ENCODE results near the gene MIER2. TPM values are rescaled to one million over a fixed set of nuclear protein-coding genes. Genes with fewer than 3 reads are reported as not detected.
"Not testable (repeated sequence)": the region's sequence is repeated elsewhere in the genome, so short reads cannot be mapped to it uniquely, and the experiment has no call there.

The MIER2 gene, protein sequence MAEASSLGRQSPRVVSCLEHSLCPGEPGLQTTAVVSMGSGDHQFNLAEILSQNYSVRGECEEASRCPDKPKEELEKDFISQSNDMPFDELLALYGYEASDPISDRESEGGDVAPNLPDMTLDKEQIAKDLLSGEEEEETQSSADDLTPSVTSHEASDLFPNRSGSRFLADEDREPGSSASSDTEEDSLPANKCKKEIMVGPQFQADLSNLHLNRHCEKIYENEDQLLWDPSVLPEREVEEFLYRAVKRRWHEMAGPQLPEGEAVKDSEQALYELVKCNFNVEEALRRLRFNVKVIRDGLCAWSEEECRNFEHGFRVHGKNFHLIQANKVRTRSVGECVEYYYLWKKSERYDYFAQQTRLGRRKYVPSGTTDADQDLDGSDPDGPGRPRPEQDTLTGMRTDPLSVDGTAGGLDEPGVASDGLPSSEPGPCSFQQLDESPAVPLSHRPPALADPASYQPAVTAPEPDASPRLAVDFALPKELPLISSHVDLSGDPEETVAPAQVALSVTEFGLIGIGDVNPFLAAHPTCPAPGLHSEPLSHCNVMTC
- total RNA-seq: 47.1 to 50.5 TPM (median 47.6 TPM) in 3 replicates

DNA sequence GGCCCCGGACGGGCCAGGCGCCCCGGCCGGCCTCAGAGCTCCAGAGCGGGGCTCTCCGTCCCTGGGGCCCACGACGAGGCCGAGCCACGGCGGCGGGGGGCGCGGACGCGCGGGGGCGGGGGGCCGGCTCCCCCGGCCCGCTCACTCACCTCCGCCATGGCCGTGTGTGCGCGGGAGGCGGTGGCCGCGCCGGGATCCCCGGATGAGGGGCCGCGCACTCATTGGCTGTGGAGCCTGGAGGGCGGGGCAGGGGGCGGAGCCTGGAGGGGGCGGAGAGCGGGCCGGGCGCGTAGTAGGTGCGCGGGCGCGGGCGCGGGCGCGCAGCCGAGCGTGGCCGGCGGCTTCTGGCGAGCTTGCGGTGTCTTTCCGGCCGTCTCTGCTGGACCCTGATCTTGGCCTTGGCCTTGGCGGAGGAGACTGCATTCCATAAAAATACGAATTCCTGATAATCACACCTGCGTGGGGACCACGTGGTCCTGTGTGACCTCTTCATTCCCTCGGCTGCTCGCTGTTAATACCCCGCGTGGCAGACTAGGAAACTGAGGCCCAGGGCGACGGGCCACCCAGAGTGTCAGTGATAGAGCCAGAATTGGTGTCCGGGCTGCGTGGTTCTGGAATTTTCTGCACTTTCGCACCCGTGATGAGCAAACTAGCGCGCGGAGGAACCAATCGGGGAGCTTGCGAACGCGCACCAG lies at the start of gene MIER2:
Gene MIER2 (minus strand): TSS at position 172 of the 695 bp plus-strand sequence. CDS start 14 bp downstream, at position 158.
- H3K4me1 Mint-ChIP-seq: peaks cover 36% of the 10 kb centered on the region
- H3K9me3 Mint-ChIP-seq: peaks cover 10% of the 10 kb centered on the region
- peak within 1 kb of the TSS; percentile 71 for H3K4me3 Mint-ChIP-seq
- TF ChIP-seq, protein P1, sequence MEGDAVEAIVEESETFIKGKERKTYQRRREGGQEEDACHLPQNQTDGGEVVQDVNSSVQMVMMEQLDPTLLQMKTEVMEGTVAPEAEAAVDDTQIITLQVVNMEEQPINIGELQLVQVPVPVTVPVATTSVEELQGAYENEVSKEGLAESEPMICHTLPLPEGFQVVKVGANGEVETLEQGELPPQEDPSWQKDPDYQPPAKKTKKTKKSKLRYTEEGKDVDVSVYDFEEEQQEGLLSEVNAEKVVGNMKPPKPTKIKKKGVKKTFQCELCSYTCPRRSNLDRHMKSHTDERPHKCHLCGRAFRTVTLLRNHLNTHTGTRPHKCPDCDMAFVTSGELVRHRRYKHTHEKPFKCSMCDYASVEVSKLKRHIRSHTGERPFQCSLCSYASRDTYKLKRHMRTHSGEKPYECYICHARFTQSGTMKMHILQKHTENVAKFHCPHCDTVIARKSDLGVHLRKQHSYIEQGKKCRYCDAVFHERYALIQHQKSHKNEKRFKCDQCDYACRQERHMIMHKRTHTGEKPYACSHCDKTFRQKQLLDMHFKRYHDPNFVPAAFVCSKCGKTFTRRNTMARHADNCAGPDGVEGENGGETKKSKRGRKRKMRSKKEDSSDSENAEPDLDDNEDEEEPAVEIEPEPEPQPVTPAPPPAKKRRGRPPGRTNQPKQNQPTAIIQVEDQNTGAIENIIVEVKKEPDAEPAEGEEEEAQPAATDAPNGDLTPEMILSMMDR (IDR thresholded peaks at IDR 0.05; ENCODE audit: unreplicated experiment): no peak
- peak; percentile 79 to 97 for DNase-seq (ENCODE audit: low spot score in 2 of 2, unreplicated experiment in 2 of 2)
- peak within 1 kb of the TSS; percentile 74 for H3K27ac Mint-ChIP-seq
- H3K36me3 Mint-ChIP-seq: peaks cover 6% of the 10 kb centered on the region
- no peaks in the 10 kb centered on the region for H3K27me3 Mint-ChIP-seq (ENCODE audit: low read depth)

DNA sequence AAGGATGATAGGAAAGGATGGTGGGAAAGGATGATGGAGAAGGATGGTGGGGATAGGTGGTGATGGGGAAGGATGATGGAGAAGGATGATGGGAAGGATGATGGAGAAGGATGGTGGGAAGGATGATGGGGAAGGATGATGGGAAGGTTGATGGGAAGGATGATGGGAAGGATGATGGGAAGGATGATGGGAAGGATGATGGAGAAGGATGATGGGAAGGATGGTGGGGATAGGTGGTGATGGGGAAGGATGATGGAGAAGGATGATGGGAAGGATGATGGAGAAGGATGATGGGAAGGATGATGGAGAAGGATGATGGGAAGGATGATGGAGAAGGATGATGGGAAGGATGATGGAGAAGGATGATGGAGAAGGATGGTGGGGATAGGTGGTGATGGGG lies 49.0 kb upstream of the MIER2 start:
- not testable (repeated sequence) for H3K4me1 Mint-ChIP-seq, H3K4me3 Mint-ChIP-seq

DNA sequence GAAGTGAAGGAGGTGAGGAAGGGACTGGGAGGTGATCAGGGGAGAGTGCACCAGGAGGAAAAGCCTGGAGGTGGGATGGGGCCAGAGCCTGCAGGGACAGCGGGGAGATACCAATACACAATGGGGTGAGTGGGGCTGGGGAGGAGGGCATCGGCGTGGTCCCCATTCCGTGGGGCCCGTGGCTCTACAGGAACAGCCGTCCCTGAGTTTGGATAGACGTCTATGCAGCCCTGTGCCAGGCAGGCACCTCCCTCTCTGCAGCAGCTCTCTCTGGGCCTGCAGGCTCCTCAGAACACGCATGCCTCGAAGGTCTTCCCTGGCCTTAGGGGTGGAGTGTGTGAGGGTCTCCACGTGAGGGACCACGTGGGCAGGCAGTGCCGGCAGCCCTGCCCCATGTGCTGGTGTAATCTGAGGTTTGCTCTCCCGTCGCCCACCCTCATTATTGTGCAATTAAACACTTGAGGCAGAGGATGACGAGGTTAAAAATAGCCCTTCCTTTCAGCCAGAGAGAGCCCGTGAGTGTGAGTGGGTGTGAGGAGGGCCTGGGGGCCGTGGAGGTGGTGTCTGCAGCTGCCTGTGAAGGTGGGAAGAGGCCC lies 47.9 kb upstream of the MIER2 start:
- Mint-ChIP-seq H3K9me3 (peaks cover 18% of the 10 kb centered on the region), H3K4me1 (no peaks in the 10 kb centered on the region), H3K36me3 (no peaks in the 10 kb centered on the region), H3K27me3 (ENCODE audit: low read depth) (peaks cover 4% of the 10 kb centered on the region), H3K27ac (no peak overlapping the region), H3K4me3 (no peak overlapping the region)
- TF ChIP-seq, protein P1 (IDR thresholded peaks at IDR 0.05; ENCODE audit: unreplicated experiment): no peak
- peak in 1 of 2 experiments; percentile 21 for DNase-seq (ENCODE audit: low spot score in 2 of 2, unreplicated experiment in 2 of 2)

More for the DNA sequence above, 49.0 kb upstream of the MIER2 start:
- DNase-seq (ENCODE audit: low spot score in 2 of 2, unreplicated experiment in 2 of 2); H3K36me3 Mint-ChIP-seq; H3K27ac Mint-ChIP-seq; H3K27me3 Mint-ChIP-seq (ENCODE audit: low read depth): not testable (repeated sequence)
- peaks cover 18% of the 10 kb centered on the region for H3K9me3 Mint-ChIP-seq

DNA sequence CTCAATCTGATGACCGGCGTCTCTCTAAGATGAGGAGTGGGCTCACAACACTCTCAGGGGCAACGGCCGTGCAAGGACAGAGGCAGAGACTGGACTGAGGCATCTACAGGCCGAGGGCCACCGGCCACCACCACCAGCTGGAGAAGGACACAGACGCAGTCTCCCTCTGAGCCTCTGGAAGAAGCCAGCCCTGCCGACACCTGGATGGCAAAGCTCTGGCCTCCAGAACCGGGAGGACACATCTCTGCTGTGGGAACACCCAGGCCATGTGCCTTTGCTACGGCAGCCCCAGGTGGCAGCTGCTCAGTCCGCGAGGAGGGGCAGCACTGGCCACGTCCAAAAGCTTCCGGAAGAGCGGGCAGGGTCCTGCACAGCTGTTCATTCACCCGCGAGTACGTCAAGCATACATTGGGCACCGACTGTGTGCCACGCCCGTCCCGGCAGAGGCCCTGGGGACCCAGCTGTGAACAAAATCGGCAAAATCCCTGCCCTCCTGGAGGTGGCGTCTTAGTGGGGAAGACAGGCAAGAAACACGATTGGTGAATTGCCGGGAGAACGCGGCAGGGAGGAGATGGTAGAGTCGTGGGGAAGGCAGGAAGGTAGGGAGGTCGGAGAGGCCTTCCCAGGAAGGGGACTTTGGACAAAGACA lies 47.3 kb upstream of the MIER2 start:
- Mint-ChIP-seq H3K4me3 (no peak overlapping the region), H3K27me3 (ENCODE audit: low read depth) (peaks cover 4% of the 10 kb centered on the region), H3K9me3 (peaks cover 14% of the 10 kb centered on the region), H3K27ac (no peak overlapping the region), H3K36me3 (no peaks in the 10 kb centered on the region), H3K4me1 (no peaks in the 10 kb centered on the region)
- DNase-seq (ENCODE audit: low spot score in 2 of 2, unreplicated experiment in 2 of 2): peak in 1 of 2 experiments; percentile 22
- TF ChIP-seq, protein P1 (IDR thresholded peaks at IDR 0.05; ENCODE audit: unreplicated experiment): no peak

DNA sequence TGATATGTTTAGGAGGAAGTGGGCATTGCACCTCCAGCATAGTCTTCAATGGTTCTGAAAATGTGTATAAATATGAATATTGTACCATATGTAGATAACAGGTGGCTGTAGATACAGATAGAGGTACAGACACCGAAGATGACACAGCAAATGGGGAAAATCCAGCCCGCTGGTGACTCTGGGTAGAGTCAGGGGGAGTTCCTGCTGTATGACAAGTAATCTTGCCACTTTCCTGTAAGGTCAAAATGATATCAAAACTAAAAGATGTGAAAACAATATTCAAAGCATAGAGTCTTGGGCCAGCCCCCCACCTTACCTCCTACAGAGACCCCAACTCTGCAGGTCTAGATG lies 46.6 kb upstream of the MIER2 start:
- no peaks in the 10 kb centered on the region for H3K36me3 Mint-ChIP-seq
- H3K4me3 Mint-ChIP-seq: no peak overlapping the region
- H3K9me3 Mint-ChIP-seq: peaks cover 13% of the 10 kb centered on the region
- H3K4me1 Mint-ChIP-seq: peaks cover 5% of the 10 kb centered on the region
- peak in 1 of 2 experiments; percentile 22 for DNase-seq (ENCODE audit: low spot score in 2 of 2, unreplicated experiment in 2 of 2)
- H3K27me3 Mint-ChIP-seq (ENCODE audit: low read depth): peaks cover 4% of the 10 kb centered on the region
- TF ChIP-seq, protein P1 (IDR thresholded peaks at IDR 0.05; ENCODE audit: unreplicated experiment): no peak
- H3K27ac Mint-ChIP-seq: no peak overlapping the region
